Fibroblast of mammary gland (primary cell): ENCODE data around the gene BRD1.
A peak's percentile ranks its signal among the peaks of the same experiment; 100 is the strongest.
"Not testable (repeated sequence)": the region's sequence is repeated elsewhere in the genome, so short reads cannot be mapped to it uniquely, and the experiment has no call there.

Experiments
- DNase-seq: peaks from one replicate; pipeline ENCODE4 v3.0.0-alpha.2; 2010; ENCODE audit warnings: low read depth
- H3K4me3 ChIP-seq: 2 replicates; pipeline ENCODE4 v1.5.1; 2011; ENCODE audit warnings: low read depth, mild to moderate bottlenecking, low read length, moderate library complexity; ENCODE audit not compliant: control insufficient read depth
- CTCF ChIP-seq: conservative IDR thresholded peaks from 2 replicates; pipeline ENCODE4 v1.5.1; 2011; ENCODE audit warnings: low read depth, low read length, inconsistent platforms; ENCODE audit not compliant: control insufficient read depth, insufficient read depth

Gene BRD1

GRCh38 chr22:49853981-49854831 lies 26.5 kb upstream of the BRD1 start:
- no peak for DNase-seq
- H3K4me3 ChIP-seq, result peak overlapping the region; percentile 68

GRCh38 chr22:49852898-49853894 lies 25.5 kb upstream of the BRD1 start, which contains the start of gene ZBED4:
ZBED4 (plus strand) TSS chr22:49853844; CDS start chr22:49883663, 29,819 bp downstream.
- H3K4me3 ChIP-seq, result peak within 1 kb of the TSS; percentile 68
- DNase-seq, result peak; percentile 94
- no peak for TF ChIP-seq CTCF

More at GRCh38 chr22:49853981-49854831, 26.5 kb upstream of the BRD1 start:
- TF ChIP-seq CTCF, result no peak

DNA sequence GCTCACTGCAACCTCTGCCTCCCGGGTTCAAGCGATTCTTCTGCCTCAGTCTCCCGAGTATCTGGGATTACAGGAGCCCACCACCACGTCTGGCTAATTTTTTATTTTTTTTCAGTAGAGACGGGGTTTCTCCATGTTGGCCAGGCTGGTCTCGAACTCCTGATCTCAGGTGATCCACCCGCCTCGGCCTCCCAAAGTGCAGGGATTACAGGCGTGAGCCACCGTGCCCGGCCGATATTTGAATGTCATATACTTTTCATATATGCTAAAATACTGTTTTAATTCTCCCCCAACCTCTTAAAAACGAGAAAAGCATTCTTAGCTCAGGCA lies 24.9 kb upstream of the BRD1 start:
- not testable (repeated sequence) for DNase-seq
- peak overlapping the region; percentile 56 for H3K4me3 ChIP-seq

DNA sequence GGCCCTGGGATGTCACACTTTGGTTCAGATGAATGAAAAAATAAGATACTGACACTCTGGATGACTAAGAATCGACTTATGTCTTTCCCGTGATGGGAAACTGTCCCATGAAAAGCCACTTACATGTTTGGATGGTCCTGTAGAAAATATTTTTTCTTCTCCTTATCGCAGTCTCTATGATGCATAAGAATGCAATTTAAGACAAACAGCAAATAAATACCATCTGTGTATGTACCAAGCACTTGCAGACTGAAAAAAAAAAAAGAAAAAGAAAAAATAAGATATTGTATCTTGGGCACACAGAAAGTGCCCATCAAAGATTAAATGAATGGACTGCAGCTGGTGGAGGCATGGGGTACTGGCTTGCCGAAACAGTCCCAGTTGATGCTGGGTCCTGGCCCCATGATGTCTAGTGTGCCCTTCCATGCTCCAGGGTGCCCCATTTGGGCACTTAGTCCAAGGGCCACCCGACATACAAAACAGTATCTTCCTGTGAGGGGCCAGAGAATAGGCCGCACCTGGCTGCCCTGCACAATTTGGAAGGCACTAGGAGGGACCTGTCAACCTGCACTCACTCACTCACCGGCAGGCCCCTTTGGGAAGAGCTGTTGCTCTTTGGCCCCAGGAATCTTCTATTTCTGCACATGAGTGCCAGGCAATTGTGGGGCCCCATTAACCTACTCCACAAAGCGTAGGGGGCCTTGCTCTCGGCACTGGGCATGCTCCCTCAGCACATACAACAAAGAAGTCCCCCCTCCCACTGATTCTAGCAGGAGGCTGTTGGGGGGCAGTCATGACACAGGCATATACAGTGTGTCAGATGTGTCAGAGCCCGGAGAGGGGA lies 23.5 kb upstream of the BRD1 start:
- H3K4me3 ChIP-seq, result no peak overlapping the region
- TF ChIP-seq CTCF, result no peak
- DNase-seq, result no peak

DNA sequence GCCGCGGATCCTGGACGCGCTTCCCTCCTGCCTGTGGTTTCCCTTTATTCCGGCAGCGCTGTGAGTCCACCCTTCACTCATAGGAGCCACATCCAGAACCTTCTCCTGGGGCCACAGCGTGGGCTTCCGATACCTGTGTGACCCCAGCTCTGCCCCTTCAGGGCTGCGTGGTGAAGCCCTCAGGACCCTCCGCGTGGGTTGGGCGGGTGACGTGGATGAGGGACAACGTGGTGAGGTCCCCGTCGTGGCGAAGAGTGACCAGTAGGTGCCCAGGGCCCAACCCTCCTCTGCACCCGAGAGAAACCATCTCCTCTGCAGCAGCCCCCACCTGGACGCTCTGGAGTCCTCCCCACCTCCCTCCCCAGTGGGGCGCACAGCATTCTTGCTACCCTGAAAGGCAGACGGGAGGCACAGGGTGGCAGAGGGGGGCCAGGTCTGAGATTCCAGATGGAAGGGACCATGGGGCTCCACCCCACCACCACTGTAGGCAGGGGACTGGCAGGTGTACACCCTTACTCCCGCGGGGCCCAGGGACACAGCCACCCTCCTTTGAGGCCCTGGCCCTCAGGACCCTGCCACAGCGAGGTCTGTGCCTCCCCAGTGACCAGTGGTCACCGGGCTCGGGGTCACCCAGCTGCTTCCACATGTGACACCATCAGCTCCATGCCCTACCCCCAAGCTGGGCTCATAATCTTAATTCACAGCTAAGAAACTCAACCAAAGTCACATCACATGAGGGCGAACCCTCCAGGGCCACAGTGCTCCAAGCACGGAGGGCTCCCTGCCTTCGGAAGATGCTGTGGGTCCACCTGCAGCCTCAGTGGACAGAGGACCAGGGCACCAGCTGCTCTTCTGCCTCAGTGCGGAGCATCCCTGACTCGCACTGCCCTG lies 22.6 kb upstream of the BRD1 start:
- TF ChIP-seq CTCF, result no peak
- no peak for DNase-seq
- no peak overlapping the region for H3K4me3 ChIP-seq

- DNase-seq, result no peak
- no peak overlapping the region for H3K4me3 ChIP-seq
- TF ChIP-seq CTCF, result no peak
These were observed 21.7 kb upstream of the BRD1 start for GRCh38 chr22:49849161-49850020.
